HepG2 (cell line): ENCODE measurements around the gene RERE. TPM values are rescaled to one million over a fixed set of nuclear protein-coding genes. Genes with fewer than 3 reads are reported as not detected.

Experiments used
- ATAC-seq: fragments of 200-7000 bp; cut with Tn5 transposase; 3 replicates; pipeline ENCODE4 v1.9.1; 2020; ENCODE audit warnings: mild to moderate bottlenecking, moderate library complexity
- BruUV-seq: library from RNA; stranded (reverse); fragments of 400-500 nt; replicated peaks from 2 replicates; lab custom pipeline; 2021; lab: Mats Ljungman, UMichigan
- CTCF ChIA-PET: fragments of 300-600 bp; formaldehyde crosslinking; extraction: SDS; loops from one replicate; lab custom pipeline; 2021; ENCODE audit warnings: low total read pairs, inconsistent platforms, low intra/inter-chr PET ratio; lab: Yijun Ruan, JAX
- POLR2A ChIA-PET: fragments of 350-600 bp; sonication (Branson Sonifier 250); formaldehyde crosslinking; loops from one replicate; lab custom pipeline; 2020; ENCODE audit warnings: antibody characterized with exemption, inconsistent platforms; lab: Yijun Ruan, JAX
- DNase-seq: peaks from one replicate; pipeline ENCODE4 v3.0.0-alpha.2; 2015; ENCODE audit warnings: low spot score
- FAIRE-seq: peaks from 3 replicates; lab custom pipeline; 2011; peaks lifted over from hg19 to GRCh38; lab: Jason Lieb, UNC
- H2AFZ ChIP-seq: one replicate; pipeline ENCODE4 v1.6.1; 2011; ENCODE audit warnings: low read length, inconsistent platforms
- H3K27ac ChIP-seq: fragments of 300-600 bp; 3 replicates; pipeline ENCODE4 v1.8.0; 2011; ENCODE audit warnings: mixed run types, mild to moderate bottlenecking, mixed read lengths, low read length, inconsistent platforms; ENCODE audit not compliant: insufficient read depth; ENCODE audit errors: extremely low read length
- H3K27me3 ChIP-seq, 2 experiments: fragments of 200-600 bp in 1 of 2; 2 replicates in 1 of 2; 3 replicates in 1 of 2; pipeline versions ENCODE4 v1.6.0 to v1.8.0; 2011; ENCODE audit warnings: low read length in 2 of 2, mild to moderate bottlenecking in 2 of 2, moderate library complexity in 2 of 2, inconsistent platforms in 1 of 2; ENCODE audit not compliant: insufficient read depth in 2 of 2, control insufficient read depth in 1 of 2
- H3K36me3 ChIP-seq, 2 experiments: fragments of 200-600 bp in 1 of 2; replicated peaks in 1 of 2; 2 replicates in 1 of 2; 3 replicates in 1 of 2; pipeline versions ENCODE4 v1.5.1 to v1.8.0; 2011; ENCODE audit warnings: low read length in 2 of 2, inconsistent platforms in 1 of 2; ENCODE audit not compliant: insufficient read depth in 2 of 2, control insufficient read depth in 1 of 2
- H3K4me1 ChIP-seq: 2 replicates; pipeline ENCODE4 v1.5.1; 2012; ENCODE audit warnings: low read length, inconsistent platforms; ENCODE audit not compliant: insufficient read depth
- H3K4me2 ChIP-seq: 2 replicates; pipeline ENCODE4 v1.6.0; 2011; ENCODE audit warnings: low read depth, low read length, inconsistent platforms
- H3K4me3 ChIP-seq, 3 experiments: fragments of 200-600 bp in 1 of 3; sonication (generic), shearing (Covaris generic) in 1 of 3; replicated peaks in 1 of 3; 2 replicates each; pipeline ENCODE4 v1.5.1; 2011 to 2016; ENCODE audit warnings: low read length in 3 of 3, inconsistent platforms in 2 of 3, low read depth in 2 of 3, mild to moderate bottlenecking in 2 of 3, control low read depth in 1 of 3, mixed read lengths in 1 of 3; ENCODE audit not compliant: insufficient read depth in 1 of 3
- H3K79me2 ChIP-seq: one replicate; pipeline ENCODE4 v1.6.1; 2011; ENCODE audit warnings: low read length, inconsistent platforms; ENCODE audit not compliant: insufficient read depth
- H3K9ac ChIP-seq: 2 replicates; pipeline ENCODE4 v1.6.0; 2011; ENCODE audit warnings: mild to moderate bottlenecking, low read depth, low read length, inconsistent platforms; ENCODE audit not compliant: insufficient read depth
- H3K9me3 ChIP-seq: 2 replicates; pipeline ENCODE4 v1.5.1; 2012; ENCODE audit warnings: mild to moderate bottlenecking, low read length
- H4K20me1 ChIP-seq: 2 replicates; pipeline ENCODE4 v1.6.0; 2011; ENCODE audit warnings: inconsistent platforms, mild to moderate bottlenecking, low read length, moderate library complexity; ENCODE audit not compliant: insufficient read depth
- GPN1 ChIP-seq: sonication (generic); formaldehyde crosslinking; IDR thresholded peaks from 2 replicates; pipeline ENCODE4 v1.5.1; 2020; ENCODE audit warnings: missing genetic modification reagents, borderline replicate concordance
- NAIF1 ChIP-seq: sonication (generic); formaldehyde crosslinking; IDR thresholded peaks from 2 replicates; pipeline ENCODE4 v1.5.0; 2020; ENCODE audit warnings: mild to moderate bottlenecking, missing genetic modification reagents, borderline replicate concordance
- SMC3 ChIP-seq: IDR thresholded peaks from 2 replicates; pipeline ENCODE4 v1.6.1; 2011; ENCODE audit warnings: low read length, improper control_type of control experiment
- TARDBP ChIP-seq: sonication (generic); formaldehyde crosslinking; IDR thresholded peaks from 2 replicates; pipeline ENCODE4 v1.8.0; 2022; ENCODE audit warnings: mild to moderate bottlenecking, missing genetic modification reagents
- ZEB1 ChIP-seq: IDR thresholded peaks from 2 replicates; pipeline ENCODE4 v1.6.1; 2012; ENCODE audit warnings: mild to moderate bottlenecking, low read depth, inconsistent platforms; ENCODE audit not compliant: insufficient replicate concordance
- ZNF180 ChIP-seq: sonication (generic); formaldehyde crosslinking; IDR thresholded peaks from 2 replicates; pipeline ENCODE4 v1.4.0; 2020; ENCODE audit warnings: low read depth, missing genetic modification reagents, borderline replicate concordance
- ZNF549 ChIP-seq: sonication (generic); formaldehyde crosslinking; IDR thresholded peaks from 2 replicates; pipeline ENCODE4 v1.5.0; 2020; ENCODE audit warnings: missing genetic modification reagents
- ZNF616 ChIP-seq: sonication (generic); formaldehyde crosslinking; IDR thresholded peaks from 2 replicates; pipeline ENCODE4 v1.5.0; 2020; ENCODE audit warnings: low read depth, mild to moderate bottlenecking, missing genetic modification reagents
- ZNF75D ChIP-seq: sonication (generic); formaldehyde crosslinking; IDR thresholded peaks from 2 replicates; pipeline ENCODE4 v1.8.1; 2023; ENCODE audit warnings: missing genetic modification reagents, mild to moderate bottlenecking, borderline replicate concordance
- ZNF761 ChIP-seq: sonication (generic); formaldehyde crosslinking; conservative IDR thresholded peaks from 2 replicates; pipeline ENCODE4 v1.4.0; 2020; ENCODE audit warnings: mild to moderate bottlenecking, missing genetic modification reagents
- ZNF775 ChIP-seq: sonication (generic); formaldehyde crosslinking; IDR thresholded peaks from 2 replicates; pipeline ENCODE4 v1.4.0; 2020; ENCODE audit warnings: missing genetic modification reagents, mild to moderate bottlenecking, moderate library complexity, borderline replicate concordance
- ZSCAN22 ChIP-seq: sonication (generic); formaldehyde crosslinking; IDR thresholded peaks from 2 replicates; pipeline ENCODE4 v1.4.0; 2020; ENCODE audit warnings: mild to moderate bottlenecking, missing genetic modification reagents
- WGBS: methylation state at CpG from one replicate; pipeline ENCODE4 v1.1.6; 2017; ENCODE audit warnings: low lambda C conversion rate; 5-methylcytosine and 5-hydroxymethylcytosine counted together
- in situ Hi-C: cut with HindIII; loops from 2 replicates; pipeline ENCODE4 v1.10.0; 2017; ENCODE audit warnings: low pct_unique_long_range_greater_than_20kb; ENCODE audit not compliant: extremely low pct_ligation_motif_present
- intact Hi-C: fragments of 100-400 bp; cut with micrococcal nuclease; formaldehyde crosslinking; loops from one replicate; pipeline ENCODE4 v1.10.0; 2022; ENCODE audit not compliant: unreplicated experiment
- polyA plus RNA-seq, 8 experiments: library from polyadenylated mRNA; depleted of rRNA in 3 of 8; stranded (reverse) in 7 of 8; unstranded in 1 of 8; fragments of >200 nt; fragmentation: Illumina TruSeq in 4 of 8; extraction: Trizol in 4 of 8; gene quantifications; 2 replicates each; pipeline versions ENCODE4 v1.2.1 to v1.2.3, GENCODE V29; 2011 to 2016; ENCODE audit warnings: low read depth in 4 of 8, missing spikeins in 1 of 8, mixed read lengths in 1 of 8; ENCODE audit not compliant: insufficient read depth in 1 of 8
- total RNA-seq, 5 experiments: library from RNA; depleted of rRNA; stranded (reverse); fragments of >200 nt; fragmentation: Illumina TruSeq; extraction: Trizol; gene quantifications; 2 replicates each; pipeline ENCODE4 v1.2.3, GENCODE V29; 2016; ENCODE audit warnings: low read depth in 1 of 5
- TF ChIP-seq, protein P1 (sequence below): sonication (generic); formaldehyde crosslinking; IDR thresholded peaks from 2 replicates; pipeline ENCODE4 v1.5.0; 2020; ENCODE audit warnings: mild to moderate bottlenecking, missing genetic modification reagents

The RERE gene
- total and polyA plus RNA-seq, 2 of the 13 experiments (the other 11 are each of a cell fraction or from before 2014, with no cell fraction given) = 18.3 to 21.9 TPM

GRCh38 chr1:8797216-8797615, 20.2 kb downstream of the RERE start:
- BruUV-seq = no TSS peak
- in situ Hi-C loops = no loop called here
- no peak for TF ChIP-seq ZNF75D
- TF ChIP-seq GPN1 (CRISPR knock-in tag) = no peak
- no peak for TF ChIP-seq SMC3
- TF ChIP-seq ZSCAN22 = no peak
- TF ChIP-seq ZEB1 = no peak
- TF ChIP-seq, protein P1, sequence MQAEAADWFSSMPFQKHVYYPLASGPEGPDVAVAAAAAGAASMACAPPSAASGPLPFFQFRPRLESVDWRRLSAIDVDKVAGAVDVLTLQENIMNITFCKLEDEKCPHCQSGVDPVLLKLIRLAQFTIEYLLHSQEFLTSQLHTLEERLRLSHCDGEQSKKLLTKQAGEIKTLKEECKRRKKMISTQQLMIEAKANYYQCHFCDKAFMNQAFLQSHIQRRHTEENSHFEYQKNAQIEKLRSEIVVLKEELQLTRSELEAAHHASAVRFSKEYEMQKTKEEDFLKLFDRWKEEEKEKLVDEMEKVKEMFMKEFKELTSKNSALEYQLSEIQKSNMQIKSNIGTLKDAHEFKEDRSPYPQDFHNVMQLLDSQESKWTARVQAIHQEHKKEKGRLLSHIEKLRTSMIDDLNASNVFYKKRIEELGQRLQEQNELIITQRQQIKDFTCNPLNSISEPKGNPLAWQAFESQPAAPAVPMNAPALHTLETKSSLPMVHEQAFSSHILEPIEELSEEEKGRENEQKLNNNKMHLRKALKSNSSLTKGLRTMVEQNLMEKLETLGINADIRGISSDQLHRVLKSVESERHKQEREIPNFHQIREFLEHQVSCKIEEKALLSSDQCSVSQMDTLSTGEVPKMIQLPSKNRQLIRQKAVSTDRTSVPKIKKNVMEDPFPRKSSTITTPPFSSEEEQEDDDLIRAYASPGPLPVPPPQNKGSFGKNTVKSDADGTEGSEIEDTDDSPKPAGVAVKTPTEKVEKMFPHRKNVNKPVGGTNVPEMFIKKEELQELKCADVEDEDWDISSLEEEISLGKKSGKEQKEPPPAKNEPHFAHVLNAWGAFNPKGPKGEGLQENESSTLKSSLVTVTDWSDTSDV (CRISPR knock-in tag) = no peak
- TF ChIP-seq ZNF761 = no peak
- no peak for TF ChIP-seq ZNF549 (CRISPR knock-in tag)
- no peak for TF ChIP-seq ZNF180 (CRISPR knock-in tag)
- TF ChIP-seq ZNF616 = no peak
- TF ChIP-seq ZNF775 (CRISPR knock-in tag) = no peak
- no peak for TF ChIP-seq NAIF1 (CRISPR knock-in tag)
- TF ChIP-seq TARDBP = no peak
- Histone ChIP-seq H3K4me3 (no peak overlapping the region), H3K4me2 (no peak overlapping the region), H3K4me1 (peaks cover 7% of the 10 kb centered on the region; the same call in 1 of the 2 replicates), H2AFZ (no peak overlapping the region), H3K9ac (no peak overlapping the region), H3K9me3 (no peaks in the 10 kb centered on the region), H3K36me3 (peaks cover 0 to 3% of the 10 kb centered on the region in 2 experiments; a peak in 3 of 5 replicates), H3K27me3 (no peaks in the 10 kb centered on the region), H3K79me2 (peaks cover 72% of the 10 kb centered on the region), H3K27ac (no peak overlapping the region), H4K20me1 (0 out of 2 replicates have a peak, but pooled peaks cover 4% of the 10 kb centered on the region)
- no peak for FAIRE-seq
- ChIA-PET POLR2A (no interaction called here), CTCF (no interaction called here)
- ATAC-seq = no peak
- WGBS = 93% methylated on average over 5 of the region's 5 CpGs
- intact Hi-C loops = no loop called here
- DNase-seq = no peak
